Measurements from ENCODE around the gene CAB39L. TPM values are rescaled to one million over a fixed set of nuclear protein-coding genes. Genes with fewer than 3 reads are reported as not detected.

Gene CAB39L
- total and polyA plus RNA-seq, 10 donors = 1.6 to 7.5 (median 5.9) TPM

GRCh38 chr13:49279885-49280284, 164.0 kb downstream of the CAB39L start:
- no peaks in the 10 kb centered on the region for H3K9me3 ChIP-seq
- H3K27ac ChIP-seq = no peak overlapping the region
- H3K4me1 ChIP-seq = no peaks in the 10 kb centered on the region
- H3K36me3 ChIP-seq = peaks cover 0 to 75% (median 10%) of the 10 kb centered on the region in 6 donors
- no peak for TF ChIP-seq POLR2A (IDR thresholded peaks at IDR 0.05)
- no peak for TF ChIP-seq POLR2AphosphoS5 (IDR thresholded peaks at IDR 0.05)
- no peak for TF ChIP-seq CTCF (IDR thresholded peaks at IDR 0.05 in 8 of 11, conservative IDR thresholded peaks at IDR 0.05 in 3 of 11)
- intact Hi-C loops (cut with DNase I; ENCODE audit: low total_unique reads) = no loop called here
- no peaks in the 10 kb centered on the region for H3K27me3 ChIP-seq (replicated peaks in 1 of 7)
- no peak for DNase-seq
- no peak overlapping the region for H3K4me3 ChIP-seq

- no peaks in the 10 kb centered on the region for H3K4me1 ChIP-seq
- 81 to 90% (median 86%) methylated on average over 5 of the region's 5 CpGs for WGBS, 5 donors
- DNase-seq = no peak
- TF ChIP-seq CTCF (IDR thresholded peaks at IDR 0.05 in 8 of 11, conservative IDR thresholded peaks at IDR 0.05 in 3 of 11) (no peak), POLR2AphosphoS5 (IDR thresholded peaks at IDR 0.05) (no peak), POLR2A (IDR thresholded peaks at IDR 0.05) (no peak)
- H3K27ac ChIP-seq = no peak overlapping the region
- peaks cover 0 to 79% (median 10%) of the 10 kb centered on the region in 6 donors for H3K36me3 ChIP-seq
- no peaks in the 10 kb centered on the region for H3K9me3 ChIP-seq
- no peaks in the 10 kb centered on the region for H3K27me3 ChIP-seq (replicated peaks in 1 of 7)
- H3K4me3 ChIP-seq = no peak overlapping the region
- intact Hi-C loops (cut with DNase I; ENCODE audit: low total_unique reads) = no loop called here
Observed at GRCh38 chr13:49279112-49279511, 164.8 kb downstream of the CAB39L start.

- WGBS, 5 donors = 44 to 81% (median 65%) methylated on average over 2 of the region's 2 CpGs
- DNase-seq = no peak
Observed at GRCh38 chr13:49278211-49278610, 165.7 kb downstream of the CAB39L start.

GRCh38 chr13:49272296-49272695, 171.6 kb downstream of the CAB39L start:
- no peak for DNase-seq
- H3K27me3 ChIP-seq (replicated peaks in 1 of 7) = no peaks in the 10 kb centered on the region
- H3K4me1 ChIP-seq = no peaks in the 10 kb centered on the region
- WGBS, 5 donors = 30 to 47% (median 33%) methylated on average over 2 of the region's 2 CpGs
- H3K27ac ChIP-seq = no peak overlapping the region
- TF ChIP-seq CTCF (IDR thresholded peaks at IDR 0.05 in 8 of 11, conservative IDR thresholded peaks at IDR 0.05 in 3 of 11) = no peak
- no peak for TF ChIP-seq POLR2A (IDR thresholded peaks at IDR 0.05)
- TF ChIP-seq POLR2AphosphoS5 (IDR thresholded peaks at IDR 0.05) = no peak
- peaks cover 0 to 66% (median 13%) of the 10 kb centered on the region in 6 donors for H3K36me3 ChIP-seq
- no peaks in the 10 kb centered on the region for H3K9me3 ChIP-seq
- H3K4me3 ChIP-seq = no peak overlapping the region
- intact Hi-C loops (cut with DNase I; ENCODE audit: low total_unique reads) = no loop called here

More at GRCh38 chr13:49278211-49278610, 165.7 kb downstream of the CAB39L start:
- TF ChIP-seq CTCF (IDR thresholded peaks at IDR 0.05 in 8 of 11, conservative IDR thresholded peaks at IDR 0.05 in 3 of 11) (no peak), POLR2A (IDR thresholded peaks at IDR 0.05) (no peak), POLR2AphosphoS5 (IDR thresholded peaks at IDR 0.05) (no peak)
- intact Hi-C loops (cut with DNase I; ENCODE audit: low total_unique reads) = no loop called here
- no peaks in the 10 kb centered on the region for H3K27me3 ChIP-seq (replicated peaks in 1 of 7)
- peaks cover 0 to 83% (median 10%) of the 10 kb centered on the region in 6 donors for H3K36me3 ChIP-seq
- H3K9me3 ChIP-seq = no peaks in the 10 kb centered on the region
- no peak overlapping the region for H3K27ac ChIP-seq
- no peak overlapping the region for H3K4me3 ChIP-seq
- no peaks in the 10 kb centered on the region for H3K4me1 ChIP-seq
